HT-29 (cell line): ENCODE measurements around the gene SDHAF1. TPM values are rescaled to one million over a fixed set of nuclear protein-coding genes. Genes with fewer than 3 reads are reported as not detected.
A peak's percentile ranks its signal among the peaks of the same experiment; 100 is the strongest.

Source experiments
- DNase-seq: peaks from one replicate; pipeline ENCODE4 v3.0.0-alpha.2; 2015; ENCODE audit warnings: low spot score
- total RNA-seq: library from RNA; depleted of rRNA; stranded (reverse); fragments of >200 nt; shearing (Covaris generic); gene quantifications from 2 replicates; pipeline ENCODE4 v1.2.3, GENCODE V29; 2014

The SDHAF1 gene
- total RNA-seq, 1 experiment from 2014 or later = 70.7 TPM

DNA sequence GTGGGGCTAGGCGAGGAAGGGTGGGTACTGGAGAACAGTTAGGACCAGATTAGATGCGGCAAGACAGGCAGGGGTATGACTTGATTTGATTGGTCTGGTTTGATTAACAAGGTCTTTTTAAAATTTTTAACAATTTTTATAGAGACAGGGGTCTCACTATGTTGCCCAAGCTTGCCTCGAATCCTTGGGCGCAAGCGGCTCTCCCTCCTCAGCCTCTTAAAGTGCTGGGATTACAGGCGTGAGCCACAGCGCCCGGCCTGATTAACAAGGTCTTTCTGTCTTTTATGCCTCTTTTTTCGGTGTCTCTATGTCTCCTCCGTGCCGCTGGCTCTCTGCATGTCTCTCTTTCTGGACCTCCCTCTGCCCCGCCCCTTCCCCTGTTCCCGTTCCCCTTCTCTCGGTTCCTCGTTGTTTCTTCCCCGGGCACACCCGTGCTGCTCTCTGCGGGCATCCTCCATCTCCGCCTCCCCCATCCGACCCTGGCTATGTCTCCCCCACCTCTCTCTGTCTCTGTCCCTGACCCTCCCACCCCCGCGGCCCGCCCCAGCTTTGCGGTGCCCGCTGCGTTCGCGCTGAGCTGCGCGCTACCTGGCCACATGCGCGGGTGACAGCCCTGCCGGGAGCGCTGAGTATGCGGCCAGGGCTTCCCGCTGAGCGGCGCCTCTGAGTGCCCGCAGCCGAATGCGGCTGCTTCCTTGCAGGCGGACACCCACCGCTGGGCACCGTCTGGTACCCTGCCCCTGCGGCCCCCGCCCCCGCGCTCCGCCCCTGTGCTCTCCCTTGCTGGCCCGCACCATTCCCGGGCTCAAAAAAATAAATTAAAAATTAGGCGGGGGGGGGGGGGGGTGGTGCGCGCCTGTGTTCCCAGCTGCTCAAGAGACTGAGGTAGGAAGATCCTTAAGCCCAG lies 8.1 kb upstream of the SDHAF1 start:
- DNase-seq = no peak

DNA sequence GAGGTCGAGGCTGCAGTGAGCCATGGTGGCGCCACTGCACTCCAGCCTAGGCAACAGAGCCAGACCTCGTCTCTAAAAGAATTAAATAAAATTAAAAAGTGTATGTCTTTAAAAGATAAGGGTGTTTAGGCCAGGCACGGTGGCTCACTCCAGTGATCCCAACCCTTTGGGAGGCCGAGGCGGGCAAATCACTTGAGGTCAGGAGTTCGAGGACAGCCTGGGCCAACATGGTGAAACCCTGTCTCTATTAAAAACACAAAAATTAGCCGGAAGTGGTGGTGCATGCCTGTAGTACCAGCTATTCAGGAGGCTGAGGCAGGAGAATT lies 7.5 kb upstream of the SDHAF1 start:
- no peak for DNase-seq

DNA sequence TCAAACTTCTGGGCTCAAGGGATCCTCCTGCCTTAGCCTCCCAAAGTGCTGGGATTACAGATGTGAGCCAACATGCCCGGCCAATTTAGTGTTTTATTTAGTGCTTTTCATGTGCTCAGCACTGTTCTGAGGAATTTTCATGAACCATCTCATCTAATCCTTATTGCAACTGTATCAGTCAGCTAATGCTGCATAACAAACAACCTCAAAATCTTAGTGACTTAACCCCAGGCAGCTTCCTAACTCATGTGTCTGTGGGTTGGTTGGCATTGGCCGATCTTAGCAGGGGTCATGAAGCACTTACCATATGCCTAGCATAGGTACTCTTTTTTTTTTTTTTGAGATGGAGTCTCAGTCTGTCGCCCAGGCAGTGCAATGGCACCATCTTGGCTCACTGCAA lies 6.2 kb upstream of the SDHAF1 start:
- DNase-seq = no peak

DNA sequence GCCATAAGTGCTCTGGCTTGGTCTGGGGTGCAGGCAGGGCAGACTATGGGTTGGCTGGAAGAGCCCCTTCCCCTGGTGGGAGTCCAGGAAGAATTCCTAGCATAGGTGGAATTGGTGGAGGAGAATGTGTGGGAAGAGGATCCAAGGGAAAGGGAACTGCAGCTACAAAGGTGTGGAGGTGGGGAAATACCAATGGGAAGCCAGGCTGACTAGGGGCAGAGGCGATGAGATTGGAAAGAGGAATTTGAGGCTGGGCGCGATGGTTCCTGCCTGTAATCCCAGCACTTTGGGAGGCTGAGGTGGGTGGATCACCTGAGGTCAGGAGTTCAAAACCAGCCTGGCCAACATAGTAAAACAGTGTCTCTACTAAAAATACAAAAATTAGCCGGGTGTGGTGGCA lies 4.8 kb upstream of the SDHAF1 start:
- no peak for DNase-seq

DNA sequence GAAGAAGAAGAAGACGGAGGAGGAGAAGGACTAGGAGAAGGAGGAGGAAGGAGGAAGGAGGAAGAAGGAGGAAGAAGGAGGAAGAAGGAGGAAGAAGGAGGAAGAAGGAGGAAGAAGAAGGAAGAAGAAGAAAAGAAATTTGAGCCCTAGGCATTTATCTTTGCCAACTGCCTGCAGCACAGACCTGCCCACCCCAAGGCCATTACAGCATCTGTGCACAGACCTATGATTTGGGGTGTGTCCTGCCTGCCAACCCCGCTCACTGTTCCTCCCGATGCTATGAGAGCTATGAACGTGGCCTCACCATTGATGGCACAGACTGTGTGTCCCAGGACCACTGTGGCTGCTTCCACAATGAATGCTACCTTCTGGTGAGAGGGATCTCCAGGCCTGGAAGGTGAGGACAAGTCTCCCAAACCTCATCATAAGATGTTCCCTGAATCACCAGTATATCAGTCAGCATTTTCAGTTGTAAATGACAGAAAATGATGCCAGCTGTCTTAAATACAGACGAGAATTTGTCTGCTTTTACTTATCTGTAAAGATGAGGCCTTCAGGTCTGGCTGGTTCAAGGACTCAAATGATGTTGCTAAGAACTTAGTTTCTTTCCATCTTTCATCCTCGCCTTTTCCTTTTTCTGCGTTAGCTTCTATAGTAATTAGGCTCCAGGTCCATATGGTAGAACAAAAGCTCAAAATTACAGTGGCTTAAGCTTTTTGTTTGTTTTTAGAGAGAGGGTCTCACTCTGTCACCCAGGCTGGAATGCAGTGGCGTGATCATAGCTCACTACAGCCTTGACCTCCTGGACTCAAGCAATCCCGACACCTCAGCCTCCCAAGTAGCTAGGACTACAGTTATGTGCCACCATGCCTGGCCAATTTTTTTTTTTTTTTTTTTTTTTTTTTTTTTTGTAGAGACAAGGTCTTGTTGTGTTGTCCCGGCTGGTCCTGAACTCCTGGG lies 3.9 kb upstream of the SDHAF1 start:
- no peak for DNase-seq

DNA sequence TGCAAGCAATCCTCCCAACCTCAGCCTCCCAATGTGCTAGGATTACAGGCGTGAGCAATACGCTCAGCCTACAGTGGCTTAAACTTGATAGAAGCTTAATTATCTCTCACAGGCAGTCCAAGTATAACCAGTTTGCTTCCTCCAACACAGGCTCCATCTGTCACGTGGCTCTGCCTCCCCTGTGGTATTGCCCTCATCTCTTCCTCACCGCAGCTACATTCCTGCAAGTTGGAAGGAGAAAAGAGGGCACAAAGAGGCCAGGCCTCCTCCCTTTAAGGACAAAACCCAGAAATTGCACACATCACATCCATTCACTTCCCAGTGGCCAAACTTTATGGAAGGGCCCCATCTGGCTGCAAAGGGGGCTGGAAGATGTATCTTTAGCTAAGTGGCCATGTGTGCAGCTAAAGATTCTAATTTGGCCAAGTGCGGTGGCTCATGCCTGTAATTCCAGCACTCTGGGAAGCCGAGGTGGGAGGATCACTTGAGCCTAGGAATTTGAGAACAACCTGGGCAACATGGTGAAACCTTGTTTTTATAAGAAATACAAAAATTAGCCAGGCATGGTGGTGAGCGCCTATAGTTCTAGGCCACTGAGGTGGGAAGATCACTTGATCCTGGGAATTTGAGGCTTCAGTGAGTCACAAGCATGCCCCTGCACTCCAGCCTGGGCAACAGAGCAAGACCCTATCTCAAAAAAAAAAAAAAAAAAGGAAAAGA lies 3.1 kb upstream of the SDHAF1 start:
- no peak for DNase-seq

DNA sequence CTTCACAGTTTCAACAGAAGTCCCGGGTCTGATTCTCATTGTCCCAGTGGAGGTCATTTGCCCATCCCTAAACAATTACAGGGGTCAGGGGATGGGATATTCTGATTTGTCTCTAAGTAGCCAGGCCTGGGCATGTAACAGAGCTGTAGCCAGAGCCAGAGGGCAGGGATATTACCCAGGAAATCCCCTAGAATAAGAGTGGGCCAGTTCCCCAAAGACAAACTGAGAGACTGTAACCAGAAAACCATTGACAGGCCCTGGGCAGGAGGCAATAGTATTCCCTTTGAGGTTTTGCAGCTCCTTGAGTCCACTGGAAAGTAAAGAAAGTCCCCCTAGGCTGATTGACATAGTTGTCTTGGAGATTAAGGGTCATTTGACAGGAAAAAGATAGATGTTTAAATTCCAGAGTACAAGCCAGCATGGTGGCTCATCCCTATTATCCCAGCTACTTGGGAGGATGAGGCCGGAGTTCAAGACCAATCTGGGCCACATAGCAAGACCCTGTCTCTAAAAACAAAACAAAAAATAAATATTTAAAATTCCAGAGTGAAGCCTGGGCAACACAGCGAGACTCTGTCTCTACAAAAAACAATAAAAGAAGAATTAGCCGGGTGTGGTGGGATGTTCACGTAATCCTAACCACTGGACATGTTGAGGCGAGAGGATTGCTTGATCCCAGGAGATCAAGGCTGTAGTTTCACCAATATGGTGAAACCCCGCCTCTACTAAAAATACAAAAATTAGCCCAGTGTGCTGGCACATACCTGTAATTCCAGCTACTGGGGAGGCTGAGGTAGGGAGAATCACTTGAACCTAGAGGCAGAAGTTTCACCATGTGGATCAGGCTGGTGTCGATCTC lies 1.9 kb upstream of the SDHAF1 start:
- no peak for DNase-seq

DNA sequence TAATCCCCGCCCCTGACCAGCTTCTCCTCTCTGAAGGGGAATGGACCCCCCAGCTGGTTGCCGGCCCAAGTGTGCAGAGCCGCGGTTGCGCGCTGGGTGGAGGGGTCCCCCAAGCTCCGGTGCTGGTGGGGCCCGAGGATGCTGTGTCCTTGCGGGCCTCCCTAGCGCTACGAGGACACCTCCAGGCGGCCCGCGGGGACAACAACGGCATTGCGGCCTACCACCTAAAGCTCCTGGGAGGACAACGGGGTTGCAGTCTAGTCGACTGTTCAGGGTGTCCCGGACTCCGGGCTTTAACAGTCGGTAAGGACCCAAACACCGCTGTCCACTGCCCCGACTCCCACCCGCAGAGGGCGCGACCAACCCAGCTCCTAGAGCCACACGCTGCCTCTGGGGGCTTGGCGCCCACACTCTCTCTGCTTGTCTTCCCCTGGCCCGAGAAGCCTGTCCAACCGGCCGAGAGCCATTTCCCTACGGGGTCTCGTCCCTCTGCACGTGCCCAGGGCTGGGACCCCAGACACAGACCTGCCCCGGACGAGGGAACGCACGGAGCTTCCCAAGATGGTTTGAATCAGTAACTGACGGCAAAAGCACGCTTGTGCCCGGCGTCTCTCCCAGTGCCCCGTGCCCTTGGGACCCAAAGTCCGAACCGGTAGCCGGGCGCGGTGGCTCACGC lies 927 bp upstream of the SDHAF1 start:
- no peak for DNase-seq

DNA sequence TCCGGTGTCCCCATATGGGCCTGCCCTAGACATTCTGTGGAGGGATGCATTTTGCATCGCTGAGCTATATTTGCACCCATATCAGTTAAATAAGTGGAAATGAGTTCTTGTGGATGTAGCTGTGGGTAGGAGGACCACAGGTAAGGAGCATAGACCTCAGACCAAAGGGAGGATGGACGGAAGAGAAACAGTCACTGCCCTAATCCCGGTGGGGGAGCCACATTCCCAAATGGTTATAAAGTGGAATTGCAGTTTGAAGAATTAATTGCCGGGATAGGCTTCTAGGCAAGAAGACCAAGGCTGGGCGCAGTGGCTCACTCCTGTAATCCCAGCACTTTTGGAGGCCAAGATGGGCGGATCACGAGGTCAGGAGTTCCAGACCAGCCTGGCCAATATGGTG lies 1.8 kb downstream of the SDHAF1 start:
- DNase-seq = no peak

DNA sequence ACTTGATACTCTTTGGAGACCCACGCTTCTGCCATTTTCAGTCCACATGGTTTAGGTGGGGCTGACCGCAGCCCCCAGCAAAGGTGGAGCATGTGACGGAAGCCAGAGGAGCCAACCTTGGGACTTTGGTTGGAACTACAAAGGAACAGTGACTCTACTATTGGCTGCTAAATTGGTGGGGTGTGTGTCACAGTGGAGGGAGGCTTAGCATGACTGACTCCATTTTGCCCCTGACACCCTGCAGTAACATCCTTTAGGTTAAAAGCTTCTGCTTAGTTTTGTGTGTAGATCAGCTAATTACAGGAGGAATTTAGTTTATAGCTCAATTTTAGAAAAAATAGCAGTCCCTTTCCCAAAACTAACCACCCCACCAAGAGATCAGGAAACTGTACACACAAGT lies 6.6 kb downstream of the SDHAF1 start:
- no peak for DNase-seq

DNA sequence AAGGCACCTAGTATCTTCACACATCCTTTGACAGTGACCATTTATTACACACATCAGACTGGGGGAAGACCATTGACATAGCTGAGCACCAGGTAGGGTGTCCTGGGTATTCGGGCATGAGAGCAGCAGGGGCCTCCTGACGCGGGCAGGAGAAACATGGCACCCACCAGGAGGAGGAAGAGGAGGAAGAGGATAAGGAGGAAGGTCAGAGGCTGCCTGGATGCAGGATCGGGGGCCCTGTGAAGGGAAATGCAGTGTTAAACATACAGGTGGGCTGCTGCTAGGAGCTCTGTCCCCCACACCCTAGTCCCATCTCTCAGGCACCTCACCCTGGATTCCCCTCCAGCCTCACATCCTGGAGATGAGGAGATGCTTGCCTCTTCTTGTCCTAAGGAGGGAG lies 8.3 kb downstream of the SDHAF1 start:
- DNase-seq = no peak

DNA sequence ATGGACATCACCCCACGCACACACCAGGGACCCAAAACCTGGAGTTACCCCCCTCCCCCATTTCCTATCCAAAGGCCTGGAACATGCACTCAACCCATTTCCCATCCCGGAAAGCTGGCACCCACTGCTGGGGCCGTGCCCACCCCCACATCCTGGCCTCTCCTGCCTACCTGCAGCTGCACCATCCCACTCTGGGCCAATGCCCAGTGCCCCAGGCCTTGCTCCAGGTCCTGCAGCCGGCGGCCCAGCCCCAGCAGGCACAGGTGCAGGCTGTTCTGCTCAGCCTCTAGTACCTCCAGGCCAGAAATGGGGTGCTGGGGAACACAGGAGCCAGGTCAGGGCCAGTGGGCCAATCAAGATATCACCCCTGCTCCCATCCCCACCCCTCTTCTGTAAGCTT lies 12.0 kb downstream of the SDHAF1 start:
- no peak for DNase-seq

DNA sequence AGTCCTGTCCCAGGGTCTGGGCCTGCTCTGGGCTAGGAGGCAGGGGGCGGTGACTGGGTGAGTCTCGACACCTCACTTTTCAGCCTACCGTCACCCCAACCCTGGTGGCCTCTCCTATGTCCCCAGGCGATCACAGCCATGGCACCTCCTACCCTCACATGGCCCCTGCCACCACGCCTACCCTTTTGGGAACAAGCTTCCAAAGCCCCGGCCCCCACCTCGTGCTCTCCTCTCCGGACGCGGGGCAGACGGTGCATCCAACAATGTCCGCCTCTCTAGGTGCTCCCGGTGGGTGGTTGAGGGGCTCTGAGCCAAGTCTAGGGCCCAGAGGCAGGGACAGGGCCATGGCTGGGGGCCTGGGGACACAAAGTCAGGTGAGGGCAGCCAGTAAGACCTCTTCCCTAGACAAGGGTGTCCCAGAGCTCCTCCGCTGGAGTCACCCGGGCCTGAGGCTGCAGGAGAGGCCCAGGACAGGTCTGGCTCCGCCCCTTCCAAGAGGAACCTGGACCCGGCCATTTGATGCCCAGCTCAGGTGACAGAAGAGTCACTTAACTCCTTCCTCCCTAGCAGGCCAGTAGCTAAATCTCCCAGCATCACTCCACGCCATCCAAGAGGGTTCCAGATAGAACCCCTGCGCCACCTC lies 13.5 kb downstream of the SDHAF1 start, which contains the start of gene SYNE4:
Gene SYNE4, minus strand, starts transcription at position 478 of the 643 bp plus-strand sequence. Its CDS starts 132 bp downstream, at position 346.
- peak; percentile 87 for DNase-seq

DNA sequence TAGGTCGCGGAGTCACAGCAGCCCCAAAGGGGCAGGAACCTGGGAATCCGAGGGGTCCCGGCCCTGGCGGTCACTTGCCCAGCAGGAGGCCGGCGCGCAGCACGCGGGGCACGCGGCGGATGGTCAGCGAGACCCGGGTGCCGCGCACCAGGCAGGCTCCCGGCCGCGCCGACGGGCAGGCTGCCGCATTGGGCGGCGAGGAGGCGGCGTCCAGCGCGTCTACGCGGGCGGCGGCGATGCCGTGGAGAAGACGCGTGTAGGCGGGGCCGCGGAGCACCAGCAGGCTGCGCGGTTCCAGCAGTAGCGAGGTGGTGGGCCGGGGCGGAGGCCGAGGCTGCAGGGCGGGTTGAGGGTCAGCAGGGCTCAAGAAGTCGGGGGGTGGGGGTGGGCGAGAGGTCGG lies 14.2 kb downstream of the SDHAF1 start:
- peak; percentile 63 for DNase-seq

DNA sequence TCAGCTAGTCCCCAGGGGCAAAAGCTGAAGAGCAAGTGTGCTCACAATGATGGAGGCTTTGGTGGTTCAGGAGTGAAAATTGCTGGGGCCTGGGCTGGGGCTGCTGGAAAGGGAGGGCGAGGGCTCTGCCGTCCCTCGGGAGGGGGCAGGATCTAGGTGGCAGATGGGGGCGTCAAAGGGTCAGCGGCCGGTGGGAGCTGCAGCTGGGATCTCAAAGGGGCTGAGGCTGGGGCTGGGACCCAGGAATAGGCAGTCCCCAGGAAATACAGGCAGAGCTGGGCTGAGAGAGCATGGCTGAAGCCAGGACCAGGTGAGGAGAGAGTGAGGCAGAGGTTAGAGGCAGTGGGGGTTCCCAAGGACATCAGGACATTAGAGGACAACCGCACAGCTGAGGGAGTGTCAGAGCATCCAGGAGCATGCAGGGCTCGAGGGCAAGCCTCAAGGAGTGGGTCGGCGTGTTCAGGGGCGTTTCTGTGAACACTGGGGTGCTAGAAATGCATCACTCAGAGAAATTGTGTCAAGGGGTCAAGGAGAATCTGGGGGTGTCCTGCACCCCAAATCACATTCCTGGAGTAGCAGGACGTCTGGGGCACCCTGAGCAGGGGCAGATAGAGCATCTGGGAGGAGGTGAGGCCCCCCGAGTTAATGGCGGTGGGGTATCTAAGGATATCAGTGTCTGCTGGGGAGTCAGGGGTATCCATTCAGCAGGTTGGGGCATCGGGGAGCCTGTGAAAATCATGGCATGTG lies 14.8 kb downstream of the SDHAF1 start:
- DNase-seq = no peak

DNA sequence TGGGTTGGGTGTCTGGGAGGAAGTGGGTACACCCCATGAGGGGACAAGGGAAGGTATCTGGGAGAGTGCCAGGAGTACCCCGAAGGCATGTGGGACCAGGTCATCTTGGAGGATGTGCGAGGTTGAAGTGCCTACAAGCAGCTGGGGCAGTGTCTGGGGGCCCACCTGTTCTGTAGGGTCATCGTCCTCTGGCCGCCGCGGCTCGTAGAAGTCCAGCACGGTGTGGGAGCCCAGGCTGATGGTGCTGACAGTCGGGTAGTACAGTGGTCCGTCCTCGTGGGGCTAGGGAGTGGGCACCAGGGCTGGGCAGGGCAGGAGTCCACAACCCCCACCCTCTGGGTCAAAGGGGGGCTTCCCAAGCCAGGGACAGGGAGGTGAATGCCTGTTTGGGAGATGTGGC lies 15.4 kb downstream of the SDHAF1 start:
- no peak for DNase-seq

DNA sequence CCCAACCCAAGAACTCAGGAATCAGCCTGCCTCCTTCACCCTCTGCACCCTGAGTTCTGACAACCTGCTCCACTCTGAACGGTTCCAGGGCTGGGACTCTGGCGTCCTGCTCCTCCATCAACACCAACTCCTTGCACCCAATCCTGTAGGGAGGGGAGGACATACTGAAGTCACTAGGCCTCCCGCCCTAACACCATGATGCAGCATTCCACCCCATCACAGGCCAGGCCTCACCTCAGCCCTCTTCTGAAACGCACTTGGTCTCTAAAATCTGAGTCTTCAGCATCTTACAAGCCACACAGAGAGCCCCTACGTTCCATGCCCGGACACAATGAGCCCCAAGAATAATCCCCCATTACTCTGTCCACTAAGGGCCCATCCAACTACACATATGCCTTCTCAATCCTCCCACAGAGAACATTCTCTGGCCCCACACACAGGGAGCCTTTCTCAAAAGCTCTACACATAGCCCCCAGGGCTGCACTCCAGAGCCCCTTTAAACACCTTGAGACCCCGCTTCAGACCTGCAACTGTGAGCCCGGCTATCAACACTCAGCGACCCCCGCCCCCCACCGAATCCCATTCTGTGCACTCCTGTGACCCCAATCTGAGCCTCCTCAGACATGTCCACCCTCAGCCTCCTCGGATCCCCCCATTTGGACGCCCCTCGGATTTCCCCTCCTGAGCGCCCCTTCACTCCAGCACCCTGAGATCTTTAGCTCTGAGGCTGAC lies 18.5 kb downstream of the SDHAF1 start:
- no peak for DNase-seq
